GM18951 (cell line): ENCODE results near the gene MYLK.

Experiments
- POLR2A ChIP-seq: IDR thresholded peaks from 4 replicates; pipeline ENCODE4 v1.6.1; 2011; ENCODE audit warnings: mild to moderate bottlenecking; ENCODE audit not compliant: insufficient read length, insufficient read depth; ENCODE audit errors: extremely low read depth
- in situ Hi-C: fragments of 300-500 bp; cut with MboI; formaldehyde crosslinking; loops from one replicate; pipeline ENCODE4 v1.12.0; 2022; ENCODE audit warnings: low sequenced_read_pairs, mixed read lengths, inconsistent platforms; ENCODE audit not compliant: unreplicated experiment

MYLK gene

GRCh38 chr3:123831420-123831819 is 52.7 kb downstream of the MYLK start:
- no peak for TF ChIP-seq POLR2A
- in situ Hi-C loops, result no loop called here

DNA sequence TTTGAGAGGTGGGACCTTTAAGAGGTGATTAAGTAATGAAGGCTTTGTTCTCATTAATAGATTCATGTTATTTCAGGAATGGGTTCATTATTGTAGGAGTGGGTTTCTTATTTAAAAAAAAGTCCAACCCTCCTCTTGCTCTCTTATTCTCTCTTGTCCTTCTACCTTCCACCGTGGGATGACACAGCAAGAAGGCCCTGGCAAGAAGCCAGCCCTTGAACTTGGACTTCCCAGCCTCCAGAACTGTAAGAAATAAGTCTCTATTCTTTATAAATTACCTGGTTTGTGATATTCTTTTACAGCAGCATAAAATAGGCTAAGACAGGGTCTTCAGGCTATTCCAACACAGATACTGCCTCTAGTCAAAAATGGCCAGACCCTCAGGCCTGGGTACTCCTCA is 62.2 kb downstream of the MYLK start:
- in situ Hi-C loops, result no loop called here
- TF ChIP-seq POLR2A, result no peak

GRCh38 chr3:123819949-123820348 is 64.2 kb downstream of the MYLK start:
- TF ChIP-seq POLR2A, result no peak
- in situ Hi-C loops, result no loop called here

DNA sequence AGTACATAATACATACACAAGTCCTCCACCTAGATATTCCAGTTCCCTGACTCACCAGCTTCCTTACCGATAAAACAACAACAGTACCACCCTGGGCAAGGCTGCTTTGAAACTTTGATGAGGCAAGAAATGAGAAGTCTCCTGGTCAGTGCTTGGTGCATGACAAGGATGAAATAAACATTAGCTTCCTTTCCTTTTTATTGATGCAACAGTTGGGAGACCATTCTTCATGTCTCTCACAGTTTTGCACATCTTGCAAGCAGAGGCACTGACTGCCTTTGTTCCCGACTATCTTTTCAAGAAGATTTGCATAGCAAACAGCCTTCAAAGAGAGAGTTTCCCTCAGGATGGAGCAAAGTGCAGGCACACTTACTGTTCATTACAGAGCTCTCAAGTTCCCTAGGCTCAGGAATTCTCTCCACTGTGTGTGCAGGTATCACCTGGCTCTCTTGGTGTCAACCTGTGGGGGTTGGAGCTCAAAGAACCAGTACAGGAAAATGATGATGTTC is 65.2 kb downstream of the MYLK start:
- TF ChIP-seq POLR2A, result no peak
- in situ Hi-C loops, result no loop called here

DNA sequence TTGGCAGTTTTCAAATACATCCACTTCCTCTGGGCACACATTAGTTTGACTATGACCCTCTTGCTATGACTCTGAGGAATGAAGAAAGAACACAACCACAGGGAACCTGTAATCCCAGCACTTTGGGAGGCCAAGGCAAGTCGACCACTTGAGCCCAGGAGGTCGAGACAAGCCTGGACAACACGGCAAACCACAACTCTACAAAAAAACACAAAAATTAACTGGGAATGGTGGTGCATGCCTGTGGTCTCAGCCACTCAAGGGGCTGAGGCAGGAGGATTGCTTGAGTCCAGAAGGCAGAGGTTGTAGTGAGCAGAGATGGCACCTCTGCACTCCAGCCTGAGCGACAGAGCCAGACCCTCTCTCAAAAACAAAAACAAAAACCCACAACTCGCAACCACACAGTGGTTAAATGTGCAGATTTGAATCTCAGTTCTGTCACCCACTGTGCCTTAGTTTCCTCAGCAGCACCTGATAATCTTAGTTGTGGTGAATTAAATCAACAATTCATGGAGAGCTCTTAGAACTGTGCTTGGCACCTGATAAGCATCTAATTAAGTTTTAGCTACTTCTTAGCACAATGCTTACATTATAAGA is 65.7 kb downstream of the MYLK start:
- in situ Hi-C loops, result no loop called here
- no peak for TF ChIP-seq POLR2A

- TF ChIP-seq POLR2A, result no peak
- in situ Hi-C loops, result no loop called here
Measured at GRCh38 chr3:123817413-123817812, 66.7 kb downstream of the MYLK start.

DNA sequence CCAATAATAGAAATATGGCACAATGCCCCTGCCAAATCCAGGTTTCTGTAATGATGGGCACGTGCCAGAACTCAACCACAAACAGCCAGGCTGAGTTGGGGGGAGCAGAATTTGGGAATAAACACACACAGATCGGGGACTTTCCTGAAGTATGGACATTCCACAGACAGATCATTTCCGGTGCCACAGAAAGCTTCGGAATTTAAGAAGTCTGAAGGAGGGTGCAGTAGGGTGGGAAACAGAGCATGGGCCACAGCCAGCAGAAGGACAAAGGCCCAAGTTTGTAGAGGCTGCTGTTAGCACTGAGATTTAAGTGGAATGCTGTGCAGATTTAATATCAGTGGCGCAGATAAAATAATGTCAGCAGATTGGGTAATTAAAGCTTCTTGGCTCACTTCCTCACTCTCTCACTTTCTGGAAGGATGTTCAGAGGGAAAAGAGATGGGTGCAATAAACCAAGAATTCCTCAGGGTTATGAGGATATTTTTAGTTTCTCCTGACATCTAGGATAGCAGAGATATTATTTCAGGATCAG is 67.4 kb downstream of the MYLK start:
- in situ Hi-C loops, result no loop called here
- TF ChIP-seq POLR2A, result no peak

DNA sequence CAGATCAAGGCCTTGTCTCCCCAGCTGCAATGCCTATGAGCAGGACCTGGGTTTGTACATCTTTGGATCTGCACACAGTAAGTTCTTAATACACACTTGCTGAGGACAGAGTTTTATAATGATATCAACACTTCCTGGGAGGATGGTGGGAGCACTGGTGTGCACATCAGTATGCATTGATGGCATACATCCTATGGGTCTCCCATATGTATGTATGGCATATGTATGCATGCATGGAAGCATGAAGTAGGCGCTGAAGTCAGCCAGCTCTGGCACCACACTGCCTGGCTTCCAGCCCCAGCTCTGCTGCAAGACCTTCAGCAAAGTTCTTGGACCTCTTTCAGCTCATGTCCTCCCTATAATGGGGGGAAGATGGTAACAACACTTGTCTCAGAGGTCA is 68.2 kb downstream of the MYLK start:
- TF ChIP-seq POLR2A, result no peak
- in situ Hi-C loops, result no loop called here

- TF ChIP-seq POLR2A, result no peak
- in situ Hi-C loops, result no loop called here
Measured at GRCh38 chr3:123813876-123814275, 70.3 kb downstream of the MYLK start.

DNA sequence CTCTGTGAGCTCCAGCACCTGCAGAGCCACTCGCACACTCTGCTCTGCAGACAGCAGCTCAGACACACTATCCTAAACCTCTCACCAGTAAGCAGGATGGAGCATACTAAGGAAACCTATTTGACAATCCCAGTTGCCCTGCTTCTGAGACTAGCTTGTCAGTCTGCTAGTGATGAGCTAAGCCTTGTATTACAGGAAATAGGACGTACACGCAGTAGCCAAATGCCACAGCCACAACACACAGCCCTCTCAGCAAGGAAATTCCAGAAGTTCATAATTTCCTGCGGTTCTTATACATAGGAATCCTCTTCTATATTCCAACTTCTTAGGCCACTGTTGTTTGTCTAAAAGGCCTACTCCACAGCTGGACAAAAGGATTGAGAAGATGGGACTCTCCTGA is 74.5 kb downstream of the MYLK start:
- in situ Hi-C loops, result no loop called here
- TF ChIP-seq POLR2A, result no peak

DNA sequence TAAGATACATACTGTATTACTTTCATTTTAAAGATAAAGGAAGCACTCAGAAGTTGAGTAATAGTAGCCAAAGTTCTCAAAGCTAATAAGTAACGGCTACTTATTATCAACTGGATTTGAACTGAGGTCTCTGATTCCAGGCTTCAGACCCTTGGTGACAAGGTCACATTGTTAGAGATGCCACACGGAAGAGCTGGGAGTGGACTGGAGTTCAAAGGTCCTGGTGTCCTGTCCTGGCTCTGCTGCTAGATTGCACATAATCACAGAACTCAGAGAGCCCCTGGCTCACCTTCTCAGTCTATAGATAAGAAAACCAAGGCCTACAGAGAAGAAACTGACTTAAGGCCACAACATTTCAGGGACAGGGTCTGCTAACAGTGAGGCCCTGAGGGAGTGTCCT is 75.3 kb downstream of the MYLK start:
- in situ Hi-C loops, result no loop called here
- TF ChIP-seq POLR2A, result no peak

DNA sequence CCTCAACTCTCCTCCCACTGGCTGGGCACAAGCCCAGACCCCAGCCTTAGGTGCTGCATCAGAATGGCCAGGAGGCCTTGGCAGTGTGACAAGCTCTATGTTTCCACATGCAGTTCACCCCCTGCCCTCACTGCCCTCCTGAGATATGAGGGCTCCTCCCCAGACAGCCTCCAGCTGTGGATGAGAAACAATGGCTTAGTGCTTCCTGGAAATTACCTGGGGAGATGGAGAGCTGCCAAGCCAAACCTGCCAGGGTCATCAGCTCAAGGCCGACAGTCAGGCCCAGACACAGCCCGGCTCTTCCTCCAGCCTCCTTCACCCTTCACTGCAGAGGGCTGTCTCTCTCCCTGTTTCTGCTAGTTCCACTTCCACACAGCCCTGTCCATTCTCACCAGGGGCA is 76.3 kb downstream of the MYLK start:
- in situ Hi-C loops, result no loop called here
- no peak for TF ChIP-seq POLR2A

GRCh38 chr3:123805504-123805903 is 78.6 kb downstream of the MYLK start:
- TF ChIP-seq POLR2A, result no peak
- in situ Hi-C loops, result no loop called here

DNA sequence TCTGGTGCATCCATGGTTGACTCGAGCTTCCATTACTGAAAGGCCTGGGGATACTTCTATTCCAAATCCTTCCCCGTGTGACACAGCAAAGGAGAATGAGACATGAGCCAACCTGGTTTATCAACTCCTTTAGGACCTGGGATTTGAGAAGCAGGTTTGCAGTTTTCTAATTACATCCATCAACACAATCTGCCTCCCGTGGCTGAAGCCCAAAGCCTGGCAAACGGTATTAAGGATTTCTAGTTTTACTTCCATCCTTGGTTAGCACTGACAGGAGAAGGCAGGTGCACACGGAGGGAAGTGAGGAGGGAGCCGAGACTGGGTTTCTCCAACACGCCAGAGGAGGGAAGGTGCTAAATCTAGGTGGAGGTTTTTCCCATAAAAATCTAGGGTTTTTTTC is 79.0 kb downstream of the MYLK start:
- in situ Hi-C loops, result no loop called here
- no peak for TF ChIP-seq POLR2A
